Liver (tissue), 9 donors: Measurements from ENCODE around the gene CFAP299. TPM values are rescaled to one million over a fixed set of nuclear protein-coding genes. Genes with fewer than 3 reads are reported as not detected.

Source experiments
- DNase-seq: peaks from one replicate; pipeline ENCODE4 v3.0.0-alpha.2; 2017; ENCODE audit warnings: low spot score
- H3K27ac ChIP-seq, 2 donors: one replicate each; pipeline ENCODE4 v1.7.0; 2013; ENCODE audit warnings: inconsistent platforms in 2 of 2, low read length in 2 of 2, control low read depth in 1 of 2, low read depth in 1 of 2, mild to moderate bottlenecking in 1 of 2
- H3K27me3 ChIP-seq, 4 donors: one replicate each; pipeline versions ENCODE4 v1.6.1 to v1.7.0; 2013; ENCODE audit warnings: low read length in 3 of 4, inconsistent platforms in 1 of 4, mild to moderate bottlenecking in 1 of 4, moderate library complexity in 1 of 4; ENCODE audit not compliant: control insufficient read depth in 4 of 4, insufficient read depth in 4 of 4
- H3K36me3 ChIP-seq, 4 donors: one replicate each; pipeline versions ENCODE4 v1.6.1 to v1.7.0; 2013; ENCODE audit warnings: low read length in 3 of 4, mild to moderate bottlenecking in 3 of 4, low read depth in 1 of 4, moderate library complexity in 1 of 4; ENCODE audit not compliant: control insufficient read depth in 4 of 4, insufficient read depth in 3 of 4
- H3K4me1 ChIP-seq, 4 donors: one replicate each; pipeline versions ENCODE4 v1.6.1 to v1.7.0; 2013; ENCODE audit warnings: low read length in 3 of 4, mild to moderate bottlenecking in 3 of 4, moderate library complexity in 1 of 4; ENCODE audit not compliant: control insufficient read depth in 4 of 4, insufficient read depth in 4 of 4
- H3K4me3 ChIP-seq, 3 donors: one replicate each; pipeline versions ENCODE4 v1.6.1 to v1.7.0; 2013; ENCODE audit warnings: low read length in 3 of 3, control low read depth in 1 of 3, low read depth in 1 of 3, mild to moderate bottlenecking in 1 of 3
- H3K9ac ChIP-seq, 2 donors: one replicate each; pipeline ENCODE4 v1.7.0; 2013; ENCODE audit warnings: low read length in 2 of 2, mild to moderate bottlenecking in 2 of 2, moderate library complexity in 2 of 2, control low read depth in 1 of 2, low read depth in 1 of 2
- H3K9me3 ChIP-seq, 4 donors: one replicate each; pipeline versions ENCODE4 v1.6.1 to v1.7.0; 2013; ENCODE audit warnings: low read length in 3 of 4; ENCODE audit not compliant: control insufficient read depth in 4 of 4
- ATF3 ChIP-seq: IDR thresholded peaks from 2 replicates; pipeline ENCODE4 v1.6.1; 2016; ENCODE audit warnings: antibody characterized with exemption
- CTCF ChIP-seq: fragments of 150-350 bp; IDR thresholded peaks from 2 replicates; pipeline ENCODE4 v1.5.1; 2017; ENCODE audit warnings: improper control_type of control experiment, low read depth, low read length; ENCODE audit not compliant: missing input control
- EGR1 ChIP-seq, 2 donors: IDR thresholded peaks; 2 replicates each; pipeline ENCODE4 v1.6.1; 2016 to 2018; ENCODE audit warnings: antibody characterized with exemption in 2 of 2, low read depth in 2 of 2
- FOXA1 ChIP-seq: IDR thresholded peaks from 2 replicates; pipeline ENCODE4 v1.6.1; 2016; ENCODE audit warnings: antibody characterized with exemption
- FOXA2 ChIP-seq: IDR thresholded peaks from 2 replicates; pipeline ENCODE4 v1.6.1; 2016; ENCODE audit warnings: antibody characterized with exemption
- GABPA ChIP-seq, 2 donors: IDR thresholded peaks in 1 of 2; conservative IDR thresholded peaks in 1 of 2; 2 replicates each; pipeline ENCODE4 v1.6.1; 2016; ENCODE audit warnings: antibody characterized with exemption in 2 of 2, mild to moderate bottlenecking in 1 of 2, moderate library complexity in 1 of 2
- HNF4A ChIP-seq, 2 donors: conservative IDR thresholded peaks; 2 replicates each; pipeline ENCODE4 v1.6.1; 2016; ENCODE audit warnings: antibody characterized with exemption in 2 of 2, mild to moderate bottlenecking in 2 of 2
- HNF4G ChIP-seq: IDR thresholded peaks from 2 replicates; pipeline ENCODE4 v1.6.1; 2016; ENCODE audit warnings: antibody characterized with exemption
- JUND ChIP-seq, 2 donors: IDR thresholded peaks; 2 replicates each; pipeline ENCODE4 v1.6.1; 2016; ENCODE audit warnings: antibody characterized with exemption in 2 of 2
- MAX ChIP-seq: IDR thresholded peaks from 2 replicates; pipeline ENCODE4 v1.6.1; 2016; ENCODE audit warnings: antibody characterized with exemption
- NR2F2 ChIP-seq: IDR thresholded peaks from 2 replicates; pipeline ENCODE4 v1.6.1; 2016; ENCODE audit warnings: antibody characterized with exemption
- RAD21 ChIP-seq, 2 donors: IDR thresholded peaks; 2 replicates each; pipeline ENCODE4 v1.6.1; 2016; ENCODE audit warnings: antibody characterized with exemption in 2 of 2, mild to moderate bottlenecking in 2 of 2
- REST ChIP-seq: IDR thresholded peaks from 2 replicates; pipeline ENCODE4 v1.6.1; 2016; ENCODE audit warnings: antibody characterized with exemption, mild to moderate bottlenecking
- RXRA ChIP-seq, 2 donors: IDR thresholded peaks; 2 replicates each; pipeline ENCODE4 v1.6.1; 2017 to 2018; ENCODE audit warnings: antibody characterized with exemption in 2 of 2, mild to moderate bottlenecking in 1 of 2
- SP1 ChIP-seq: IDR thresholded peaks from 2 replicates; pipeline ENCODE4 v1.6.1; 2018; ENCODE audit warnings: antibody characterized with exemption, mild to moderate bottlenecking
- TAF1 ChIP-seq: conservative IDR thresholded peaks from 2 replicates; pipeline ENCODE4 v1.6.1; 2016; ENCODE audit warnings: antibody characterized with exemption, mild to moderate bottlenecking
- YY1 ChIP-seq: IDR thresholded peaks from 2 replicates; pipeline ENCODE4 v1.6.1; 2016; ENCODE audit warnings: antibody characterized with exemption, mild to moderate bottlenecking
- ZBTB33 ChIP-seq: IDR thresholded peaks from 2 replicates; pipeline ENCODE4 v1.6.1; 2016; ENCODE audit warnings: antibody characterized with exemption
- WGBS: extraction: QIAGEN DNeasy Blood & Tissue Kit; methylation state at CpG from one replicate; pipeline ENCODE4 v1.1.7; 2013; 5-methylcytosine and 5-hydroxymethylcytosine counted together
- polyA plus RNA-seq, 2 donors: library from polyadenylated mRNA; stranded (reverse) in 1 of 2; unstranded in 1 of 2; fragments of 200-250 nt in 1 of 2; fragments of >200 nt in 1 of 2; fragmentation: Nextera tagmentation in 1 of 2; extraction: Ambion mirVana in 1 of 2; gene quantifications; one replicate each; pipeline versions ENCODE4 v1.2.1 to v1.2.3, GENCODE V29; 2013 to 2015
- total RNA-seq, 2 donors: library from RNA; depleted of rRNA; stranded (reverse); fragments of >200 nt; gene quantifications; one replicate each; pipeline ENCODE4 v1.2.3, GENCODE V29; 2014
- donor health status: healthy.
- donor health status: healthy.
- donor health status: healthy.
- donor health status: healthy.
- donor health status: healthy.

CFAP299 gene
- total and polyA plus RNA-seq, 4 donors: not detected

GRCh38 chr4:80694171-80694570, 358.6 kb downstream of the CFAP299 start:
- Histone ChIP-seq H3K36me3 (no peaks in the 10 kb centered on the region), H3K9ac (no peak overlapping the region), H3K9me3 (peaks cover 0 to 2% (median 0%) of the 10 kb centered on the region in 4 donors), H3K4me1 (no peaks in the 10 kb centered on the region), H3K4me3 (no peak overlapping the region), H3K27ac (no peak overlapping the region), H3K27me3 (peaks cover 0 to 1% (median 0%) of the 10 kb centered on the region in 4 donors)
- WGBS: 54% methylated on average over 3 of the region's 3 CpGs
- no peak for DNase-seq
- TF ChIP-seq YY1 (no peak), FOXA2 (no peak), RAD21 (IDR thresholded peaks at IDR 0.05) (no peak), FOXA1 (no peak), SP1 (no peak), NR2F2 (no peak), ATF3 (no peak), TAF1 (no peak), GABPA (IDR thresholded peaks at IDR 0.05 in 1 of 2, conservative IDR thresholded peaks at IDR 0.05 in 1 of 2) (no peak), CTCF (no peak), HNF4A (conservative IDR thresholded peaks at IDR 0.05) (no peak), ZBTB33 (no peak), RXRA (IDR thresholded peaks at IDR 0.05) (no peak), HNF4G (no peak)

- TF ChIP-seq GABPA (IDR thresholded peaks at IDR 0.05 in 1 of 2, conservative IDR thresholded peaks at IDR 0.05 in 1 of 2) (no peak), FOXA2 (no peak), REST (no peak), EGR1 (IDR thresholded peaks at IDR 0.05; ENCODE audit: low read depth in 2 of 2) (no peak), RXRA (IDR thresholded peaks at IDR 0.05) (no peak), NR2F2 (no peak), ATF3 (no peak), MAX (no peak), FOXA1 (no peak), JUND (IDR thresholded peaks at IDR 0.05) (no peak), CTCF (no peak), YY1 (no peak)
- Histone ChIP-seq H3K27ac (no peak overlapping the region), H3K27me3 (no peaks in the 10 kb centered on the region), H3K9ac (no peak overlapping the region), H3K4me3 (no peak overlapping the region), H3K4me1 (no peaks in the 10 kb centered on the region), H3K36me3 (no peaks in the 10 kb centered on the region), H3K9me3 (no peaks in the 10 kb centered on the region)
- 42% methylated on average over 3 of the region's 3 CpGs for WGBS
- DNase-seq: no peak
These were observed 369.8 kb downstream of the CFAP299 start for GRCh38 chr4:80705311-80705710.
